NCI-H2107 treated with DMSO at 0.1 percent for 48 hours (cell line): ENCODE measurements around the gene TMTC3.

ENCODE experiments used
- DNase-seq: peaks from one replicate; lab custom pipeline; 2025; ENCODE audit not compliant: unreplicated experiment; lab: John Stamatoyannopoulos, UW

Gene TMTC3

GRCh38 chr12:88223519-88223918 lies 81.4 kb downstream of the TMTC3 start:
- no peak for DNase-seq

- no peak for DNase-seq
Measured at GRCh38 chr12:88225776-88226175, 83.7 kb downstream of the TMTC3 start.

GRCh38 chr12:88227263-88227662 lies 85.2 kb downstream of the TMTC3 start:
- DNase-seq = no peak

GRCh38 chr12:88227871-88228270 lies 85.8 kb downstream of the TMTC3 start:
- DNase-seq = no peak

- DNase-seq = no peak
Measured at GRCh38 chr12:88228720-88229119, 86.6 kb downstream of the TMTC3 start.

GRCh38 chr12:88230271-88230670 lies 88.2 kb downstream of the TMTC3 start:
- no peak for DNase-seq

GRCh38 chr12:88235183-88235833 lies 93.2 kb downstream of the TMTC3 start:
- DNase-seq = no peak

GRCh38 chr12:88237954-88238353 lies 95.8 kb downstream of the TMTC3 start:
- no peak for DNase-seq

- DNase-seq = no peak
Measured at GRCh38 chr12:88238406-88238805, 96.3 kb downstream of the TMTC3 start.

GRCh38 chr12:88241862-88242570 lies 99.9 kb downstream of the TMTC3 start:
- DNase-seq = no peak

- no peak for DNase-seq
Measured at GRCh38 chr12:88242571-88242925, 100.4 kb downstream of the TMTC3 start.

GRCh38 chr12:88242939-88243338 lies 100.8 kb downstream of the TMTC3 start:
- no peak for DNase-seq

- DNase-seq = no peak
Measured at GRCh38 chr12:88243982-88244381, 101.9 kb downstream of the TMTC3 start.

GRCh38 chr12:88245905-88246304 lies 103.8 kb downstream of the TMTC3 start:
- no peak for DNase-seq

GRCh38 chr12:88247241-88247643 lies 105.1 kb downstream of the TMTC3 start:
- DNase-seq = no peak

GRCh38 chr12:88248606-88249005 lies 106.5 kb downstream of the TMTC3 start:
- DNase-seq = no peak
